Measurements from ENCODE around the gene GLIPR2.

The GLIPR2 gene

DNA sequence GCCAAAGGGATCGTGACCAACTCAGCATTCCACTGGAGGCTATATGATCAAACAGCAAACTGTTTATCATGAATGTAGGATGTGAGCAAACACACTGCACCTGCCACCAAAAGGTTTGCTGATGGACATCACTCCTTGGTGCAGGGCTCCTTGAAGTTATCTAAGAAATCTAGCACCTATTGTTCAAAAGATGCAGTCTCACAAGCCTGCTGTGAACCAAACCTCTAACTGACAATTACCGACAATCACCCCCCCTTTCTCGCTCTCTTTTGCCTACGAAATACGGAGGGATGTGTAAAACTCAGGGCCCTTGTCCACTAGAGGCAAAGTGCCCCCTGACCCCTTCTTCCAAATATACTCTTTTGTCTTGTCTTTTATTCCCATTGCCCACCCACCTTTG is 51.7 kb downstream of the GLIPR2 start:
- H3K9me3 ChIP-seq (replicated peaks; ENCODE audit: low read length), result no peaks in the 10 kb centered on the region
- H3K9ac ChIP-seq (ENCODE audit: low read depth, low read length), result no peak overlapping the region
- H3K4me1 ChIP-seq (ENCODE audit: control insufficient read depth, insufficient read depth, low read length), result peaks cover 28% of the 10 kb centered on the region
- no peaks in the 10 kb centered on the region for H3K27me3 ChIP-seq (ENCODE audit: control insufficient read depth, insufficient read depth, low read length)
- H3K4me2 ChIP-seq (ENCODE audit: low read length), result no peak overlapping the region
- H3K36me3 ChIP-seq (ENCODE audit: insufficient read depth, low read length), result no peaks in the 10 kb centered on the region
- H3K4me3 ChIP-seq (ENCODE audit: low read length), result no peak overlapping the region

DNA sequence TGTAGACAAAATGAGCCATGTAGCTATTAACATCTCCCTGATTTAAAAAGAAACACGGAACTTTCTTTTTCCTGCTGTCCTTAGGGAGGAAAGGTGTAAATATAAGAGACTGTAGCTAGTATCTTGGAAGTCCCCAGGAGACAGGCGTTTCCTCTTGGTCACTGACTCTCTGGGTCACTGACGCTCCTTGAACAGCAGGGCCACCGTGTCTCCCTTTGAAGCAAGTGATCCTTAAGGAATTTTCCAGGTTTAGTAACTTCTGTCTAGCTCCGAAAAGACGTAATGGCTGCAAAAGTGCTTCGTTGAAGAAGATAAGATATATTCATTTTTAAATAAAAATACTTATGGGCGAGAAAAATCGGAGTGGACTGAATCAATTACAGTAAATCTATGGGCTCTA is 53.4 kb downstream of the GLIPR2 start:
- no peaks in the 10 kb centered on the region for H3K9me3 ChIP-seq (replicated peaks; ENCODE audit: low read length)
- peaks cover 3% of the 10 kb centered on the region for H3K36me3 ChIP-seq (ENCODE audit: insufficient read depth, low read length)
- peak overlapping the region; percentile 92 for H3K4me2 ChIP-seq (ENCODE audit: low read length)
- peaks cover 42% of the 10 kb centered on the region for H3K4me1 ChIP-seq (ENCODE audit: control insufficient read depth, insufficient read depth, low read length)
- H3K4me3 ChIP-seq (ENCODE audit: low read length), result peak overlapping the region; percentile 95
- H3K9ac ChIP-seq (ENCODE audit: low read depth, low read length), result peak overlapping the region; percentile 97
- H3K27me3 ChIP-seq (ENCODE audit: control insufficient read depth, insufficient read depth, low read length), result no peaks in the 10 kb centered on the region

DNA sequence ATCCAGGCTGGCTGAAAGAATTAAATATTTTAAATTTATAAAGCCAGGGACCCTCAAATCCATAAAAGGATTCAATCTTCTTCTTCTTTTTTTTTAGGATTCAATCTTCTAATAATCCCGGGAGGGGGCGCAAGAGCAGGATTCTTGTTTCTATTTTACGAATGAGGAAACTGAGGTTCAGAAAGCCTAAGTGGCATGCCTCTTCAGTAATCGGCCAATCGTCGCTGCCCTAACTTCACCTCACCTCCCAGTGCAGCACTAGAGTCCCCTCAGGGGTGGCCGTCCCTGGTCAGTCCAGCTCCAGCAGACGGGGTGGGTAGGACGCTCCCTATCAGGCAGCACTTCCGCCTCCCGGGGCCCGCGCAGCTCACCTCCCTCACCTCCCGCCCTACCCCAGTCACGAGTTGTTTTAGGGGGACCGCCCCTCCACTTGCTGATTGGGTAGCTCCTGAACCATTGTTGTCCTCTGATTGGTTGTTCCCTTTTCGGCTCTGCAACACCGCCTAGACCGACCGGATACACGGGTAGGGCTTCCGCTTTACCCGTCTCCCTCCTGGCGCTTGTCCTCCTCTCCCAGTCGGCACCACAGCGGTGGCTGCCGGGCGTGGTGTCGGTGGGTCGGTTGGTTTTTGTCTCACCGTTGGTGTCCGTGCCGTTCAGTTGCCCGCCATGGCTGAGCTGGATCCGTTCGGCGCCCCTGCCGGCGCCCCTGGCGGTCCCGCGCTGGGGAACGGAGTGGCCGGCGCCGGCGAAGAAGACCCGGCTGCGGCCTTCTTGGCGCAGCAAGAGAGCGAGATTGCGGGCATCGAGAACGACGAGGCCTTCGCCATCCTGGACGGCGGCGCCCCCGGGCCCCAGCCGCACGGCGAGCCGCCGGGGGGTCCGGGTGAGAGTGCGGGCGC is 54.1 kb downstream of the GLIPR2 start, which contains the start of gene CLTA:
CLTA (plus strand) TSS at position 534 of the 902 bp plus-strand sequence; CDS start at position 670, 136 bp downstream.
- Histone ChIP-seq H3K4me1 (ENCODE audit: control insufficient read depth, insufficient read depth, low read length) (peaks cover 42% of the 10 kb centered on the region), H3K4me3 (ENCODE audit: low read length) (peak within 1 kb of the TSS; percentile 95), H3K36me3 (ENCODE audit: insufficient read depth, low read length) (peaks cover 8% of the 10 kb centered on the region), H3K9me3 (replicated peaks; ENCODE audit: low read length) (no peaks in the 10 kb centered on the region), H3K4me2 (ENCODE audit: low read length) (peak within 1 kb of the TSS; percentile 92), H3K27me3 (ENCODE audit: control insufficient read depth, insufficient read depth, low read length) (no peaks in the 10 kb centered on the region), H3K9ac (ENCODE audit: low read depth, low read length) (peak within 1 kb of the TSS; percentile 97)

DNA sequence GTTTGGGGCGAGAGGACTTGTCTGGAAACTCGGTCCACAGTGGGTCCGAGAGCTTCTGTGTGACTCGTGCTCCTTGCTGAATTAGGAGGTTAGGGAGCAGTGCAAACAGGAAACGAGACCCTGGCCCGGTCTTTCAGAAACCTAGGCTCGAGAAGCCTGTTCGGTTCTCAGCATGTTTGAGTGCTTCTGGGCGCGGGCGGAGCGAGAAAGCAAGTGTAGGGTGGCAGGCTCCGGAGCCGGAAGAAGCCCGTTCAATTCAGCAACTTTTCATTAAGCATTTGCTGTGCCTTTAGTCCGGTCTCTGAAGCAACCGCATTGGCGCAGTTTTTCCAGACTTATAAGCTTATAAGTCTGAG is 54.7 kb downstream of the GLIPR2 start:
- Histone ChIP-seq H3K4me3 (ENCODE audit: low read length) (peak overlapping the region; percentile 95), H3K9me3 (replicated peaks; ENCODE audit: low read length) (no peaks in the 10 kb centered on the region), H3K27me3 (ENCODE audit: control insufficient read depth, insufficient read depth, low read length) (no peaks in the 10 kb centered on the region), H3K36me3 (ENCODE audit: insufficient read depth, low read length) (peaks cover 8% of the 10 kb centered on the region), H3K4me2 (ENCODE audit: low read length) (peak overlapping the region; percentile 92), H3K9ac (ENCODE audit: low read depth, low read length) (peak overlapping the region; percentile 97), H3K4me1 (ENCODE audit: control insufficient read depth, insufficient read depth, low read length) (peaks cover 42% of the 10 kb centered on the region)

DNA sequence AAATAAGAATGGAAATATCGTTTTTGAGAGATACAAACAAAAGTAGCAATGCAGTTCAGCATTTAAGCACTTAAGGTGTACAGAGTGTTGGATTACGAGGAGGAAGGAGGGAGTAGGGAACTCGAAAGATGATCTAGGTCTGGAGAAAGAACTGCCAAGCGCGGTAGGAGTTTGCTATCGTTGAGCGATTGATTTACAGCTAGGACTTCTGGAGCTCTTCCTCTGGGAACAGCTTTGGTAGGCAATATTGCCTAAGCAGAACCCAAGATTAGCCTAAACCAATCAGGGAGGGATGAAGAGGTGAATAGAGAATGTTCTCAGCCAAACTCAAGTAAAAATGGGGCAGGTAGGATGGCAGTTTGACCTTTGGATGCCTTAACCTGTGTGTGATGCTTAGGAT is 55.2 kb downstream of the GLIPR2 start:
- Histone ChIP-seq H3K4me3 (ENCODE audit: low read length) (peak overlapping the region; percentile 95), H3K27me3 (ENCODE audit: control insufficient read depth, insufficient read depth, low read length) (no peaks in the 10 kb centered on the region), H3K9me3 (replicated peaks; ENCODE audit: low read length) (no peaks in the 10 kb centered on the region), H3K4me2 (ENCODE audit: low read length) (peak overlapping the region; percentile 92), H3K9ac (ENCODE audit: low read depth, low read length) (peak overlapping the region; percentile 97), H3K4me1 (ENCODE audit: control insufficient read depth, insufficient read depth, low read length) (peaks cover 42% of the 10 kb centered on the region), H3K36me3 (ENCODE audit: insufficient read depth, low read length) (peaks cover 8% of the 10 kb centered on the region)

DNA sequence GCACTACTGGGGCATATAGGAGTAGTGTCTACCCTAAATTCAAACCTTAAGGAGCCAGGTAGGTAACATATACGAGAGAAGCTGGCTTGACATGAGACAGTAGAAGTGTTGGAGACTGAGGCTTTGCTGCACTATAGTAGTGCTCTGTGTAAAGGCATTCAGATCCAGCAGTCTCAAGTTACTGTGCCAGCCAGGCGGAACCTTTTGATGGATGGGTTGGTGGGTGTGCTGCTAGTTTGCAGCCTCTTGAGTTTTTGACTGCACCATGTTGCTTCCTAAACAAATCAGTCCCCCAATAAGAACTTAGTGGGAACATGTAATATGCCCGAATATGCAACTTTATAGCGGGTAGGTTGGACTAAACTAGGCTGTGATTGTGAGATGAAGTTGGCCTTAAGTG is 55.7 kb downstream of the GLIPR2 start:
- Histone ChIP-seq H3K9ac (ENCODE audit: low read depth, low read length) (peak overlapping the region; percentile 97), H3K4me2 (ENCODE audit: low read length) (peak overlapping the region; percentile 92), H3K27me3 (ENCODE audit: control insufficient read depth, insufficient read depth, low read length) (no peaks in the 10 kb centered on the region), H3K36me3 (ENCODE audit: insufficient read depth, low read length) (peaks cover 12% of the 10 kb centered on the region), H3K4me3 (ENCODE audit: low read length) (peak overlapping the region; percentile 95), H3K4me1 (ENCODE audit: control insufficient read depth, insufficient read depth, low read length) (peaks cover 40% of the 10 kb centered on the region), H3K9me3 (replicated peaks; ENCODE audit: low read length) (no peaks in the 10 kb centered on the region)

DNA sequence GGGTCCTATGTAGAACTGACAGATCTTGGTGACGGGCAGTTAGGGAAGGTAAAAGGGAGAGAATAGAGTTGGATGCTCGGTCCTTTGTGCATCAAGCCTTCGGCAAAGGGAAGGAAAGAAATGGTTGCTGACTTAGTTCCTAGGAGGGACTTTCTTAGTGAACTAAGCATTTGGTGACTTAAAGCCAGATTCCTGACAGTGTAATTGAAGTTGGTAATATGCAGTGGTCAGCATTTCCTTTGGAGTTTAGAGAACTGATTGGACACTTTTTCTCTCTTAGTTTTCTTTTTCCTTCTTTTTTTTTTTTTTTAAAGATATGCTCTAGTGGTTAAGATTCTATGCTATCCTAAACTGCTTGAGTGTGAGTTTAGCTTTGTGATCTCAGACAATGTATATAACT is 56.5 kb downstream of the GLIPR2 start:
- peak overlapping the region; percentile 97 for H3K9ac ChIP-seq (ENCODE audit: low read depth, low read length)
- peak overlapping the region; percentile 95 for H3K4me3 ChIP-seq (ENCODE audit: low read length)
- peaks cover 32% of the 10 kb centered on the region for H3K4me1 ChIP-seq (ENCODE audit: control insufficient read depth, insufficient read depth, low read length)
- H3K27me3 ChIP-seq (ENCODE audit: control insufficient read depth, insufficient read depth, low read length), result no peaks in the 10 kb centered on the region
- H3K9me3 ChIP-seq (replicated peaks; ENCODE audit: low read length), result no peaks in the 10 kb centered on the region
- H3K4me2 ChIP-seq (ENCODE audit: low read length), result peak overlapping the region; percentile 92
- H3K36me3 ChIP-seq (ENCODE audit: insufficient read depth, low read length), result peaks cover 19% of the 10 kb centered on the region

DNA sequence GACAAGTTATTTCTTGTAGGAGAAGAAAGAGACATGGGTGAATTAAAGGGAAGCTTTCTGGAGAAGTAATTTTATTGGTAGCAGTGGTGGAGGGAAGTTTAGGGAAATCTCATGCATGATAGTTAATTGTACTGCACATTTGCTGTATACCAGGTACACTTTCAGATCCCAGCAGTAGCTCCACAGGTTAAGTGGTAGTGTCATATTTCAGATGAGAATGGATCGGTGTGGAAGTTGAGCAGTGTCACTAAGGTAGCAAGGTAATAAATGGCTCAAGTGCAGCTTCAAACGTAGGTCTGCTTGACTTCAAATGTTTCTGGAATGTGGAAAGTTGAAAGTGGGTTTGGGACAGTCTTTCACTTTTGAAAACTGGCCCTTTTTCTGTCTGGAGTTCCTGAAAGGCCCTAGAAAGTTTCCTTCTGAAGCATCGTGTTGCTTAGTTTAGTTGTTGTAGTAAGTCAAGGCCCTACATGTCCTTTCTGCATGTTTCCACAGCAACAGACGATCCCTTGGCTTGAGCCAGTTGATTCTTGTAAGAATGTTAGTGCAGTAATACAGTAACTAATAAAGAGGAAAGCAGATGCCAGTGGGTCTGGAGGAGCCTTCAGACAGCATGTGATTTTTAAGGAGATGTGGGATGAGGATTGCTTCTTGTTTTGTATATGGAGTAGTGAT is 57.9 kb downstream of the GLIPR2 start:
- peaks cover 31% of the 10 kb centered on the region for H3K36me3 ChIP-seq (ENCODE audit: insufficient read depth, low read length)
- no peaks in the 10 kb centered on the region for H3K9me3 ChIP-seq (replicated peaks; ENCODE audit: low read length)
- H3K9ac ChIP-seq (ENCODE audit: low read depth, low read length), result peak overlapping the region; percentile 7
- H3K4me3 ChIP-seq (ENCODE audit: low read length), result peak overlapping the region; percentile 47
- H3K4me2 ChIP-seq (ENCODE audit: low read length), result peak overlapping the region; percentile 92
- no peaks in the 10 kb centered on the region for H3K27me3 ChIP-seq (ENCODE audit: control insufficient read depth, insufficient read depth, low read length)
- peaks cover 32% of the 10 kb centered on the region for H3K4me1 ChIP-seq (ENCODE audit: control insufficient read depth, insufficient read depth, low read length)

DNA sequence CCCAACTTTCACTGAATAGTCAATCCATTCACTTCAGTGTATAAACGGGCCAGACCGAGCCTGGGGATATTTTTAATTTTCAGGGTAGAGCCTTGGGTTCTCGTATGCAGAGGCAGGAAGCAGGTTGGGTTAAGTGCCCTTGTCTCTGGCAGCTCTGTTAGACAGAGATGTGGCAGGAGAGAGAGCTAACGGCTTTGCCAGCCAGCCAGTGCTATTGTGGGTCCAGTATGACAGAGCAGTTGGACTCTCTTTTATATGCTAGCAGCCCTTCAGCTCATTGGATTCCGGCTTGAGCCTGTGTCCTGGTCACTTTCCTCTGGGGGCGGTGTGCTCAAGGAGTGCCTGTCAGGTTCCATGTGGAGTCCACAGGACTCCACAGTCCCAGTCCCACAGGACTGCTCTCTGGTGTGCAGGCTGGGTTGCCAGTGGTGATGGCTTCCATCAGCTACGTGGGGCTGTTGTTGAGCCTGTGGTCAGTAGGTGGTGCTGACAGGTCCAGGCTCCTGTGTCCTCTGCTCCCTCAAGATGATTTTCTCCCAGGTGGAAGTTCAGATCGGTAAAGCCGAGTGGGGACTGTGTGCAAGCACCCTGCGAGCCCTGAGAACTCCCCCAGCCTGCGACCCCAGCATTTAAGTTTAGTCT is 68.5 kb downstream of the GLIPR2 start:
- Histone ChIP-seq H3K27me3 (ENCODE audit: control insufficient read depth, insufficient read depth, low read length) (no peaks in the 10 kb centered on the region), H3K36me3 (ENCODE audit: insufficient read depth, low read length) (peaks cover 90% of the 10 kb centered on the region), H3K4me1 (ENCODE audit: control insufficient read depth, insufficient read depth, low read length) (peaks cover 33% of the 10 kb centered on the region), H3K4me2 (ENCODE audit: low read length) (no peak overlapping the region), H3K9ac (ENCODE audit: low read depth, low read length) (no peak overlapping the region), H3K4me3 (ENCODE audit: low read length) (no peak overlapping the region), H3K9me3 (replicated peaks; ENCODE audit: low read length) (no peaks in the 10 kb centered on the region)

DNA sequence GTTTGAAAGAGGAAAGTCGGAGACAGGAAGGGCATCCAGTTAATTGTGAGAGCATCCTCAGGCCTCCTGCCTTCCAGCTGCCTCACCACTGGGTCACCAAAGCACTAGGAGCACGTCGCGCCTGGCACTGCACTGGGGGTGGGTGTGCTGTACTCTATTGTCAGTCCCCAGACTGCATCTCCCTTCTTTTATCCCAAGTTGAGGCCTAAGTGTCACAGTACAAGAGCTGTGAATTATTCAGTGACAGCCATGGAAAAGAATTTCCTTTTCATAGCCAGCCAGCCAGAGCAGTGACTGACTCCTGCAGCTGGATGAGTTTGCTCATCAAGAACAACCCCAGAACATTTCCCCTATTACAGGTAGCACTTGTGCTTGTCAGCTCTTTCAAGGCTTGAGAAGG is 70.5 kb downstream of the GLIPR2 start:
- Histone ChIP-seq H3K36me3 (ENCODE audit: insufficient read depth, low read length) (peaks cover 90% of the 10 kb centered on the region), H3K27me3 (ENCODE audit: control insufficient read depth, insufficient read depth, low read length) (no peaks in the 10 kb centered on the region), H3K9ac (ENCODE audit: low read depth, low read length) (peak overlapping the region; percentile 60), H3K4me2 (ENCODE audit: low read length) (peak overlapping the region; percentile 57), H3K4me3 (ENCODE audit: low read length) (peak overlapping the region; percentile 43), H3K4me1 (ENCODE audit: control insufficient read depth, insufficient read depth, low read length) (peaks cover 42% of the 10 kb centered on the region), H3K9me3 (replicated peaks; ENCODE audit: low read length) (no peaks in the 10 kb centered on the region)

DNA sequence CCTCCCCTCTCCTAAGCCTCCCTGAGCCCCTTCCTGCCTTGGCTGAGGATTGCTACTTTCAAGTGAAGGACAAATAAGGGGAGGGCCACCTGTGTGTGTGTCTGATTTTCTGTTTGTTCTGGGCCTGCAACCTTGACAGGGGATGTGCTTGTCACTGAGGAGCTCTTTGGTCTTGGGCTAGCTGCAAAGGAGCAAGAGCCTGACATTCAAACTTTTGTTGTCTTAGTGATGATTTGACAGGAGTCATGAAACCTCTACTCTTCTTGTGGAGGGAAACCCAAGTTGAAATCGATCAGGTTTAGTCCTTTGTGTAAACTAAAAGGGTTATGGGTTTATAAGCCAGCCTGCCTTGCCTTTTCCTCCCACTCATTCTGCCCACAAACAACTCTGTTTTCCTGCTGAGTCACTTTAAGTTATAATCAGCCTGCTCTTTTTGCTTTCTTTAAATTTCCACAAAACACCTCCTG is 71.0 kb downstream of the GLIPR2 start:
- Histone ChIP-seq H3K9me3 (replicated peaks; ENCODE audit: low read length) (no peaks in the 10 kb centered on the region), H3K9ac (ENCODE audit: low read depth, low read length) (peak overlapping the region; percentile 60), H3K4me1 (ENCODE audit: control insufficient read depth, insufficient read depth, low read length) (peaks cover 42% of the 10 kb centered on the region), H3K4me2 (ENCODE audit: low read length) (peak overlapping the region; percentile 57), H3K27me3 (ENCODE audit: control insufficient read depth, insufficient read depth, low read length) (no peaks in the 10 kb centered on the region), H3K4me3 (ENCODE audit: low read length) (peak overlapping the region; percentile 43), H3K36me3 (ENCODE audit: insufficient read depth, low read length) (peaks cover 90% of the 10 kb centered on the region)
